ENCODE data around the gene TMEM131L.

The TMEM131L gene

DNA sequence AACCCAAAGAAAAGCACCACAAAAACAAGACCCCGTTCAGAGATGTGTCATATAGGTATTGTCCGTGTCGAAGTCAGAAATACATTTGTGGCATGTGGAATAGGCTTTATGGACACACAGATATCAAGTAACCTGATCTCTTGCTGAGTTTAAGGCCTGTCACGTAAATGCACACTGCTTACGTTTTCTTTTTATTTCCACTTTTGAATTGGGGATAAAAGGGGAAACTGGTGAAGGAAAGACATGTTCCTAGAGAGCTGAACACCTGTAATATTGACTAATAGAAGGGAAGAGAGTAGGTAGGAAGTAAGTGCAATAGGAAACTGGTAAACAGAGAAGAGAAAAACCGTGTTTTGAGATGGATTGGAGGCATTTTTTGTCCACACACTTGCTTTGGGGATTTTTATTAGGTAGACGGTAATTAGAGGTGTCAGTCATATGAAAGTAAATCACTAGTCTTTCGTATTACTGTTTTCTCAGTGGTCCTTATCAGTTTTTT is 24.9 kb downstream of the TMEM131L start:
- H2AFZ ChIP-seq (ENCODE audit: low read depth, low read length), result no peak overlapping the region
- peaks cover 99% of the 10 kb centered on the region for H3K79me2 ChIP-seq (ENCODE audit: low read length)
- H3K9ac ChIP-seq (ENCODE audit: low read length), result no peak overlapping the region
- H3K4me2 ChIP-seq (ENCODE audit: low read length), result no peak overlapping the region
- H3K27ac ChIP-seq (ENCODE audit: low read length), result no peak overlapping the region
- H3K9me3 ChIP-seq (ENCODE audit: insufficient read depth, low read length), result no peaks in the 10 kb centered on the region
- H3K27me3 ChIP-seq (ENCODE audit: low read depth, low read length), result no peaks in the 10 kb centered on the region
- H3K4me1 ChIP-seq (ENCODE audit: low read length), result peaks cover 31% of the 10 kb centered on the region
- H3K36me3 ChIP-seq (replicated peaks; ENCODE audit: low read depth, low read length), result peaks cover 49% of the 10 kb centered on the region
- peaks cover 98% of the 10 kb centered on the region for H4K20me1 ChIP-seq (ENCODE audit: insufficient read depth, low read length)
- no peak overlapping the region for H3K4me3 ChIP-seq (ENCODE audit: low read length)
- TF ChIP-seq EZH2phosphoT487 (IDR thresholded peaks at IDR 0.05; ENCODE audit: low read depth), result no peak

GRCh38 chr4:153494562-153494961 is 28.4 kb downstream of the TMEM131L start:
- H3K36me3 ChIP-seq (replicated peaks; ENCODE audit: low read depth, low read length), result peaks cover 62% of the 10 kb centered on the region
- no peaks in the 10 kb centered on the region for H3K4me1 ChIP-seq (ENCODE audit: low read length)
- H3K9ac ChIP-seq (ENCODE audit: low read length), result no peak overlapping the region
- peaks cover 99% of the 10 kb centered on the region for H3K79me2 ChIP-seq (ENCODE audit: low read length)
- no peaks in the 10 kb centered on the region for H3K27me3 ChIP-seq (ENCODE audit: low read depth, low read length)
- TF ChIP-seq CTCF (IDR thresholded peaks at IDR 0.05; ENCODE audit: low read depth, low read length) (no peak), EZH2phosphoT487 (IDR thresholded peaks at IDR 0.05; ENCODE audit: low read depth) (no peak)
- no peaks in the 10 kb centered on the region for H3K9me3 ChIP-seq (ENCODE audit: insufficient read depth, low read length)
- H3K4me3 ChIP-seq (ENCODE audit: low read length), result no peak overlapping the region
- no peak overlapping the region for H3K4me2 ChIP-seq (ENCODE audit: low read length)
- peaks cover 98% of the 10 kb centered on the region for H4K20me1 ChIP-seq (ENCODE audit: insufficient read depth, low read length)
- no peak overlapping the region for H3K27ac ChIP-seq (ENCODE audit: low read length)
- H2AFZ ChIP-seq (ENCODE audit: low read depth, low read length), result no peak overlapping the region

- Histone ChIP-seq H3K4me1 (ENCODE audit: low read length) (no peaks in the 10 kb centered on the region), H3K4me2 (ENCODE audit: low read length) (no peak overlapping the region)
Measured at GRCh38 chr4:153495480-153496193, 29.5 kb downstream of the TMEM131L start.

GRCh38 chr4:153497091-153497531 is 31.0 kb downstream of the TMEM131L start:
- no peaks in the 10 kb centered on the region for H3K4me1 ChIP-seq (ENCODE audit: low read length)
- no peak for TF ChIP-seq CTCF (IDR thresholded peaks at IDR 0.05; ENCODE audit: low read depth, low read length)
- TF ChIP-seq EZH2phosphoT487 (IDR thresholded peaks at IDR 0.05; ENCODE audit: low read depth), result no peak
- no peaks in the 10 kb centered on the region for H3K27me3 ChIP-seq (ENCODE audit: low read depth, low read length)
- H3K79me2 ChIP-seq (ENCODE audit: low read length), result peaks cover 99% of the 10 kb centered on the region
- H3K9ac ChIP-seq (ENCODE audit: low read length), result no peak overlapping the region
- peaks cover 62% of the 10 kb centered on the region for H3K36me3 ChIP-seq (replicated peaks; ENCODE audit: low read depth, low read length)
- no peak overlapping the region for H3K4me2 ChIP-seq (ENCODE audit: low read length)
- H4K20me1 ChIP-seq (ENCODE audit: insufficient read depth, low read length), result peaks cover 97% of the 10 kb centered on the region
- no peak overlapping the region for H2AFZ ChIP-seq (ENCODE audit: low read depth, low read length)
- H3K4me3 ChIP-seq (ENCODE audit: low read length), result no peak overlapping the region
- no peak overlapping the region for H3K27ac ChIP-seq (ENCODE audit: low read length)
- H3K9me3 ChIP-seq (ENCODE audit: insufficient read depth, low read length), result no peaks in the 10 kb centered on the region

More at GRCh38 chr4:153495480-153496193, 29.5 kb downstream of the TMEM131L start:
- Histone ChIP-seq H3K9me3 (ENCODE audit: insufficient read depth, low read length) (no peaks in the 10 kb centered on the region), H3K27ac (ENCODE audit: low read length) (no peak overlapping the region), H3K27me3 (ENCODE audit: low read depth, low read length) (no peaks in the 10 kb centered on the region), H4K20me1 (ENCODE audit: insufficient read depth, low read length) (peaks cover 98% of the 10 kb centered on the region), H3K79me2 (ENCODE audit: low read length) (peaks cover 99% of the 10 kb centered on the region), H3K36me3 (replicated peaks; ENCODE audit: low read depth, low read length) (peaks cover 59% of the 10 kb centered on the region), H3K4me3 (ENCODE audit: low read length) (no peak overlapping the region), H3K9ac (ENCODE audit: low read length) (no peak overlapping the region), H2AFZ (ENCODE audit: low read depth, low read length) (no peak overlapping the region)
- TF ChIP-seq EZH2phosphoT487 (IDR thresholded peaks at IDR 0.05; ENCODE audit: low read depth), result no peak
- TF ChIP-seq CTCF (IDR thresholded peaks at IDR 0.05; ENCODE audit: low read depth, low read length), result no peak
